ENCODE data around the gene MRPS16. TPM values are rescaled to one million over a fixed set of nuclear protein-coding genes. Genes with fewer than 3 reads are reported as not detected.
A peak's percentile ranks its signal among the peaks of the same experiment; 100 is the strongest.

Gene MRPS16
- total and polyA plus RNA-seq, 9 of the 15 experiments (the other 6 are each of a cell fraction or from before 2014, with no cell fraction given): 65.0 to 239 (median 146) TPM

DNA sequence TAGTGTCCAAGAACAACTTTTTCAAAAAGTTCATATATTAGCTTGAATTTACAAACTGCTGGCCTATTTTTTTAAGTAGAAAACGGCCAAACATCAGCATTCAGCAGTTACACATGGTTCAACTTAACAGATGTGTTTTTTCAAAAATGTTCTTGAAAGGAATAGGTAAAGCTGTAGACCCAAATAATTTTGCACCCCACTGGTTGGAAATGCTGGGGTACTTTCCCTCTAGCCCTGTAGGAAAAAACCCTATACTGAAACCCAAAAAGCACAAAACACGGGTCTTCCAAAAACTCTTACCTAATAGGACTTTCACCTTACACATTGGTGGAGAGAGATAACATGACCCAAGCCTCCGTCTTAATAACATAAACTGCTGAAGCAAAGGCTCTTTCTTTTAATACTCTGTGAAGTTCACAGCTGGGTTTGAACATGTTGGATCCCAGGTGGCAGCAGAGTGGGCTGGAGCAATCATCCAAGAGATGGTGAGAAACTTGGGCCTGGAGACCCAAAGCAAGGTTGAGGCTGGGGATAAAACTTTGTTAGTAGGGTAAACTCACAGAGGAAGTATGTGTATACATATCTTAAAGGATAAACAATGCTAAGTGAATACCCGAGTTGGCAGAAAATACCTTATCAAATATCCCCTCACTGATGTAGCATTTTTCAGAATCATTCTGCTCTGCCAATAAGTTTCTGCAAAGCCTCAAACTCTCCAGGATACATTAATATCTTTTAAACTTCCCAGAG is 4.8 kb downstream of the MRPS16 start (continued):
- no peak for TF ChIP-seq ZBTB43 (CRISPR knock-in tag; IDR thresholded peaks at IDR 0.05)
- TF ChIP-seq RBM15 (IDR thresholded peaks at IDR 0.05; ENCODE audit: insufficient read depth, low read length): no peak
- no peak for TF ChIP-seq ZNF217 (CRISPR knock-in tag; IDR thresholded peaks at IDR 0.05)
- TF ChIP-seq DNMT1 (IDR thresholded peaks at IDR 0.05): no peak
- TF ChIP-seq TEAD2 (tag; IDR thresholded peaks at IDR 0.05): no peak
- TF ChIP-seq ZNF212 (CRISPR knock-in tag; IDR thresholded peaks at IDR 0.05): no peak
- TF ChIP-seq EHMT2 (IDR thresholded peaks at IDR 0.05): 0 out of 2 replicates have a peak, but pooled peaks have one; percentile 13
- TF ChIP-seq, protein P1, sequence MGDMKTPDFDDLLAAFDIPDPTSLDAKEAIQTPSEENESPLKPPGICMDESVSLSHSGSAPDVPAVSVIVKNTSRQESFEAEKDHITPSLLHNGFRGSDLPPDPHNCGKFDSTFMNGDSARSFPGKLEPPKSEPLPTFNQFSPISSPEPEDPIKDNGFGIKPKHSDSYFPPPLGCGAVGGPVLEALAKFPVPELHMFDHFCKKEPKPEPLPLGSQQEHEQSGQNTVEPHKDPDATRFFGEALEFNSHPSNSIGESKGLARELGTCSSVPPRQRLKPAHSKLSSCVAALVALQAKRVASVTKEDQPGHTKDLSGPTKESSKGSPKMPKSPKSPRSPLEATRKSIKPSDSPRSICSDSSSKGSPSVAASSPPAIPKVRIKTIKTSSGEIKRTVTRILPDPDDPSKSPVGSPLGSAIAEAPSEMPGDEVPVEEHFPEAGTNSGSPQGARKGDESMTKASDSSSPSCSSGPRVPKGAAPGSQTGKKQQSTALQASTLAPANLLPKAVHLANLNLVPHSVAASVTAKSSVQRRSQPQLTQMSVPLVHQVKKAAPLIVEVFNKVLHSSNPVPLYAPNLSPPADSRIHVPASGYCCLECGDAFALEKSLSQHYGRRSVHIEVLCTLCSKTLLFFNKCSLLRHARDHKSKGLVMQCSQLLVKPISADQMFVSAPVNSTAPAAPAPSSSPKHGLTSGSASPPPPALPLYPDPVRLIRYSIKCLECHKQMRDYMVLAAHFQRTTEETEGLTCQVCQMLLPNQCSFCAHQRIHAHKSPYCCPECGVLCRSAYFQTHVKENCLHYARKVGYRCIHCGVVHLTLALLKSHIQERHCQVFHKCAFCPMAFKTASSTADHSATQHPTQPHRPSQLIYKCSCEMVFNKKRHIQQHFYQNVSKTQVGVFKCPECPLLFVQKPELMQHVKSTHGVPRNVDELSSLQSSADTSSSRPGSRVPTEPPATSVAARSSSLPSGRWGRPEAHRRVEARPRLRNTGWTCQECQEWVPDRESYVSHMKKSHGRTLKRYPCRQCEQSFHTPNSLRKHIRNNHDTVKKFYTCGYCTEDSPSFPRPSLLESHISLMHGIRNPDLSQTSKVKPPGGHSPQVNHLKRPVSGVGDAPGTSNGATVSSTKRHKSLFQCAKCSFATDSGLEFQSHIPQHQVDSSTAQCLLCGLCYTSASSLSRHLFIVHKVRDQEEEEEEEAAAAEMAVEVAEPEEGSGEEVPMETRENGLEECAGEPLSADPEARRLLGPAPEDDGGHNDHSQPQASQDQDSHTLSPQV (IDR thresholded peaks at IDR 0.05): 0 out of 2 replicates have a peak, but pooled peaks have one; percentile 27
- no peak for TF ChIP-seq ZNF23 (CRISPR knock-in tag; IDR thresholded peaks at IDR 0.05)
- no peak for TF ChIP-seq SUPT5H (IDR thresholded peaks at IDR 0.05)
- peak in 1 of 2 experiments; percentile 69; a peak in 1 of 4 replicates for TF ChIP-seq ARNT (IDR thresholded peaks at IDR 0.05)
- TF ChIP-seq ARHGAP35 (IDR thresholded peaks at IDR 0.05; ENCODE audit: partially characterized antibody): no peak
- no peak for TF ChIP-seq BACH1 (tag; IDR thresholded peaks at IDR 0.05)
- TF ChIP-seq, protein P2, sequence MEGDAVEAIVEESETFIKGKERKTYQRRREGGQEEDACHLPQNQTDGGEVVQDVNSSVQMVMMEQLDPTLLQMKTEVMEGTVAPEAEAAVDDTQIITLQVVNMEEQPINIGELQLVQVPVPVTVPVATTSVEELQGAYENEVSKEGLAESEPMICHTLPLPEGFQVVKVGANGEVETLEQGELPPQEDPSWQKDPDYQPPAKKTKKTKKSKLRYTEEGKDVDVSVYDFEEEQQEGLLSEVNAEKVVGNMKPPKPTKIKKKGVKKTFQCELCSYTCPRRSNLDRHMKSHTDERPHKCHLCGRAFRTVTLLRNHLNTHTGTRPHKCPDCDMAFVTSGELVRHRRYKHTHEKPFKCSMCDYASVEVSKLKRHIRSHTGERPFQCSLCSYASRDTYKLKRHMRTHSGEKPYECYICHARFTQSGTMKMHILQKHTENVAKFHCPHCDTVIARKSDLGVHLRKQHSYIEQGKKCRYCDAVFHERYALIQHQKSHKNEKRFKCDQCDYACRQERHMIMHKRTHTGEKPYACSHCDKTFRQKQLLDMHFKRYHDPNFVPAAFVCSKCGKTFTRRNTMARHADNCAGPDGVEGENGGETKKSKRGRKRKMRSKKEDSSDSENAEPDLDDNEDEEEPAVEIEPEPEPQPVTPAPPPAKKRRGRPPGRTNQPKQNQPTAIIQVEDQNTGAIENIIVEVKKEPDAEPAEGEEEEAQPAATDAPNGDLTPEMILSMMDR (IDR thresholded peaks at IDR 0.05 in 2 of 3, conservative IDR thresholded peaks at IDR 0.05 in 1 of 3; ENCODE audit: insufficient read depth in 2 of 3, low read depth in 1 of 3, low read length in 3 of 3): 0 out of 6 replicates have a peak, but pooled peaks of 1 of the 3 experiments have one; percentile 1
- TF ChIP-seq, protein P3, sequence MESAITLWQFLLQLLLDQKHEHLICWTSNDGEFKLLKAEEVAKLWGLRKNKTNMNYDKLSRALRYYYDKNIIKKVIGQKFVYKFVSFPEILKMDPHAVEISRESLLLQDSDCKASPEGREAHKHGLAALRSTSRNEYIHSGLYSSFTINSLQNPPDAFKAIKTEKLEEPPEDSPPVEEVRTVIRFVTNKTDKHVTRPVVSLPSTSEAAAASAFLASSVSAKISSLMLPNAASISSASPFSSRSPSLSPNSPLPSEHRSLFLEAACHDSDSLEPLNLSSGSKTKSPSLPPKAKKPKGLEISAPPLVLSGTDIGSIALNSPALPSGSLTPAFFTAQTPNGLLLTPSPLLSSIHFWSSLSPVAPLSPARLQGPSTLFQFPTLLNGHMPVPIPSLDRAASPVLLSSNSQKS (CRISPR knock-in tag; IDR thresholded peaks at IDR 0.05): no peak
- no peak for TF ChIP-seq SMAD2 (IDR thresholded peaks at IDR 0.05; ENCODE audit: low read depth, low read length)
- TF ChIP-seq NCOA4 (IDR thresholded peaks at IDR 0.05; ENCODE audit: partially characterized antibody): no peak
- TF ChIP-seq SMARCA4 (IDR thresholded peaks at IDR 0.05): 0 out of 2 replicates have a peak, but pooled peaks have one; percentile 37
- 0 out of 2 replicates have a peak, but pooled peaks have one; percentile 18 for TF ChIP-seq NFATC3 (IDR thresholded peaks at IDR 0.05)
